GM23338 (cell line): ENCODE data around the gene BTBD9. TPM values are rescaled to one million over a fixed set of nuclear protein-coding genes. Genes with fewer than 3 reads are reported as not detected.

Experiments used
- ATAC-seq: fragments of 200-7000 bp; cut with Tn5 transposase; 3 replicates; pipeline ENCODE4 v1.9.1; 2020
- DNase-seq: peaks from one replicate; pipeline ENCODE4 v3.0.0-alpha.2; 2015; ENCODE audit warnings: low spot score
- H2AFZ ChIP-seq: fragments of 200-600 bp; sonication (generic); 2 replicates; pipeline ENCODE4 v1.8.0; 2016; ENCODE audit warnings: antibody characterized with exemption, mild to moderate bottlenecking, moderate library complexity
- H3F3A ChIP-seq: fragments of 200-600 bp; sonication (generic); replicated peaks from 2 replicates; pipeline ENCODE4 v1.8.0; 2017; ENCODE audit warnings: antibody characterized with exemption, mixed run types, low read depth
- H3K27ac ChIP-seq: fragments of 200-600 bp; sonication (generic); 2 replicates; pipeline ENCODE4 v1.6.1; 2016; ENCODE audit warnings: low read depth
- H3K27me3 ChIP-seq: fragments of 200-600 bp; sonication (generic); 2 replicates; pipeline ENCODE4 v1.8.0; 2016; ENCODE audit warnings: mild to moderate bottlenecking, mixed run types, moderate library complexity; ENCODE audit not compliant: insufficient read depth
- H3K36me3 ChIP-seq: fragments of 200-600 bp; sonication (generic); 2 replicates; pipeline ENCODE4 v1.8.0; 2016; ENCODE audit warnings: mild to moderate bottlenecking; ENCODE audit not compliant: insufficient read depth
- H3K4me1 ChIP-seq: fragments of 200-600 bp; sonication (generic); 2 replicates; pipeline ENCODE4 v1.8.0; 2016; ENCODE audit warnings: mild to moderate bottlenecking, moderate library complexity; ENCODE audit not compliant: insufficient read depth
- H3K4me2 ChIP-seq: fragments of 200-600 bp; sonication (generic); 2 replicates; pipeline ENCODE4 v1.7.1; 2017; ENCODE audit warnings: mixed run types
- H3K4me3 ChIP-seq: fragments of 200-600 bp; sonication (generic); 2 replicates; pipeline ENCODE4 v1.6.1; 2016; ENCODE audit warnings: mixed run types
- H3K79me2 ChIP-seq: fragments of 200-600 bp; sonication (generic); replicated peaks from 2 replicates; pipeline ENCODE4 v1.8.0; 2017; ENCODE audit warnings: mild to moderate bottlenecking; ENCODE audit not compliant: insufficient read depth
- H3K9me2 ChIP-seq: fragments of 200-600 bp; sonication (generic); 2 replicates; pipeline ENCODE4 v1.8.0; 2017; ENCODE audit not compliant: insufficient read depth
- H4K20me1 ChIP-seq: fragments of 200-600 bp; sonication (generic); replicated peaks from 2 replicates; pipeline ENCODE4 v1.8.0; 2017; ENCODE audit warnings: mild to moderate bottlenecking; ENCODE audit not compliant: insufficient read depth
- H3K27ac Mint-ChIP-seq: 2 replicates; pipeline ENCODE4 v1.8.0; 2020; ENCODE audit warnings: inconsistent platforms, mild to moderate bottlenecking, moderate library complexity, mixed read lengths
- H3K27me3 Mint-ChIP-seq: 3 replicates; pipeline ENCODE4 v1.8.0; 2022; ENCODE audit warnings: low read depth, mild to moderate bottlenecking, moderate library complexity, mixed read lengths, inconsistent platforms; ENCODE audit not compliant: insufficient read depth, poor library complexity
- H3K36me3 Mint-ChIP-seq: 3 replicates; pipeline ENCODE4 v1.8.0; 2021; ENCODE audit warnings: low read depth, mild to moderate bottlenecking, inconsistent platforms, moderate library complexity, mixed read lengths
- H3K4me1 Mint-ChIP-seq: 3 replicates; pipeline ENCODE4 v1.8.0; 2020; ENCODE audit warnings: mild to moderate bottlenecking, inconsistent platforms, mixed read lengths
- H3K4me3 Mint-ChIP-seq: 3 replicates; pipeline ENCODE4 v1.8.0; 2021; ENCODE audit warnings: moderate library complexity, mild to moderate bottlenecking, inconsistent platforms, mixed read lengths
- H3K9me3 Mint-ChIP-seq: 3 replicates; pipeline ENCODE4 v1.8.0; 2020; ENCODE audit warnings: moderate library complexity, mild to moderate bottlenecking, inconsistent platforms, mixed read lengths
- CREB1 ChIP-seq: fragments of 250-450 bp; sonication (Bioruptor Pico); IDR thresholded peaks from 2 replicates; pipeline ENCODE4 v1.5.0; 2020; ENCODE audit warnings: low read depth, mild to moderate bottlenecking, moderate library complexity
- CTCF ChIP-seq, 2 experiments: fragments of 200-600 bp in 1 of 2; sonication (generic) in 1 of 2; conservative IDR thresholded peaks; 2 replicates each; pipeline versions ENCODE4 v1.5.1 to v1.6.1; 2016 to 2017; ENCODE audit warnings: antibody characterized with exemption in 2 of 2, low read depth in 2 of 2, mild to moderate bottlenecking in 2 of 2, moderate library complexity in 1 of 2
- ETS1 ChIP-seq: IDR thresholded peaks from 2 replicates; pipeline ENCODE4 v1.6.1; 2016; ENCODE audit warnings: antibody characterized with exemption
- EZH2 ChIP-seq: fragments of 200-600 bp; sonication (generic); IDR thresholded peaks from one replicate; pipeline ENCODE4 v1.8.0; 2017; ENCODE audit warnings: antibody characterized with exemption, mild to moderate bottlenecking, low read depth; ENCODE audit not compliant: unreplicated experiment
- EZH2phosphoT487 ChIP-seq: fragments of 200-600 bp; sonication (generic); IDR thresholded peaks from one replicate; pipeline ENCODE4 v1.8.1; 2018; ENCODE audit warnings: antibody characterized with exemption; ENCODE audit not compliant: unreplicated experiment
- JUNB ChIP-seq: IDR thresholded peaks from one replicate; pipeline ENCODE4 v1.6.1; 2016; ENCODE audit warnings: antibody characterized with exemption; ENCODE audit not compliant: unreplicated experiment
- NANOG ChIP-seq: IDR thresholded peaks from 2 replicates; pipeline ENCODE4 v1.6.1; 2016; ENCODE audit warnings: antibody characterized with exemption, borderline replicate concordance
- POLR2AphosphoS5 ChIP-seq: IDR thresholded peaks from 2 replicates; pipeline ENCODE4 v1.6.1; 2016; ENCODE audit warnings: antibody characterized with exemption, low read depth
- STAT1 ChIP-seq: IDR thresholded peaks from one replicate; pipeline ENCODE4 v1.6.1; 2016; ENCODE audit warnings: antibody characterized with exemption; ENCODE audit not compliant: unreplicated experiment
- ZNF114 ChIP-seq: fragments of 250-450 bp; sonication (Bioruptor Pico); IDR thresholded peaks from 2 replicates; pipeline ENCODE4 v1.5.0; 2020; ENCODE audit warnings: mild to moderate bottlenecking, moderate library complexity
- ZNF331 ChIP-seq: fragments of 250-450 bp; sonication (Bioruptor Pico); IDR thresholded peaks from 2 replicates; pipeline ENCODE4 v1.5.0; 2020; ENCODE audit warnings: low read depth, mild to moderate bottlenecking, moderate library complexity
- polyA plus RNA-seq: library from polyadenylated mRNA; unstranded; fragments of >200 nt; fragmentation: Nextera tagmentation; extraction: Ambion mirVana; gene quantifications from 2 replicates; pipeline ENCODE4 v1.2.1, GENCODE V29; 2016
- total RNA-seq: library from RNA; depleted of rRNA; stranded (reverse); fragments of >200 nt; shearing (Covaris generic); gene quantifications from 2 replicates; pipeline ENCODE4 v1.2.3, GENCODE V29; 2014
- TF ChIP-seq, protein P1 (sequence below): IDR thresholded peaks from one replicate; pipeline ENCODE4 v1.6.1; 2018; ENCODE audit warnings: antibody characterized with exemption; ENCODE audit not compliant: unreplicated experiment
- TF ChIP-seq, protein P2 (sequence below): fragments of 250-450 bp; sonication (Bioruptor Pico); IDR thresholded peaks from 2 replicates; pipeline ENCODE4 v1.5.0; 2020; ENCODE audit warnings: mild to moderate bottlenecking, moderate library complexity

The BTBD9 gene
- total and polyA plus RNA-seq, 2 experiments from 2014 or later = 4.2 to 5.3 TPM

DNA sequence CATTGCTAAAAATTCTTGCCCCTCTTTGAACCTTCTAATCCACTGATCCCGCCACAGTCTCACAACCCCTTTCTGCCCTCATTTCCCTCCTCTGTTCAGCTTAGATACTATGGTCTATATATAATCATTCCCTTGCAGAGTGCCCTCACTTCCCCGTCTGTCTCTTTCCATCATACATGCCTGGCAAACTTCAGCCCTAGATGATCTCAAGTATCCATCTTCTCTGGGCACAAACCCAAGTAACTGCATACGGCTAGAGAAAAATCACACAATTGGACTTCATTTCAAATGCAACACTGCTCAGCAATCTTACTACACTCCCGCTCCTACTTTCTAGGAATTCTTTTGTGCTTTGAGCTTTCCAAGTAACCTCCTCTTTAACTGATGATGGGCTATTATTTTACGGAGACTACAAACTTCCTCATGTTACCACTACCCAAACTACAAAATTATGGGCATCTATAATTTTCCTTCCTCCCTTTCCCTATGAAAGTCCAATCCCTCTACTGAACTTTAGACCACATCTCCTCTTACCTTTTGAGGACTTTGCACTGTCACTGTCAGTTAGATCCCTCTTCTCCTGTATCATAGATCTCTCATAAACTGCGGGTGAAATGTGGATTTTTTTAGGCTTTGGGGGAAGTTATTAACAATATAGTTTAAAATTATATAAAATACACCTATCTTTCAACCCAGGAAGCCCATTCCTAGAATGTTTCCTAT lies 135.6 kb downstream of the BTBD9 start:
- no peaks in the 10 kb centered on the region for H3K9me2 ChIP-seq
- no peak overlapping the region for H3K4me3 ChIP-seq
- H3F3A ChIP-seq = no peaks in the 10 kb centered on the region
- H3K4me1 ChIP-seq = peaks cover 16% of the 10 kb centered on the region
- no peaks in the 10 kb centered on the region for H3K36me3 ChIP-seq
- Mint-ChIP-seq H3K27ac (no peak overlapping the region), H3K4me1 (no peaks in the 10 kb centered on the region), H3K27me3 (no peaks in the 10 kb centered on the region), H3K4me3 (no peak overlapping the region), H3K36me3 (no peaks in the 10 kb centered on the region), H3K9me3 (no peaks in the 10 kb centered on the region)
- no peak overlapping the region for H2AFZ ChIP-seq
- TF ChIP-seq ZNF114 (CRISPR knock-in tag) (no peak), STAT1 (no peak), NANOG (no peak), ZNF331 (CRISPR knock-in tag) (no peak), CREB1 (CRISPR knock-in tag) (no peak), EZH2 (no peak), EZH2phosphoT487 (no peak), POLR2AphosphoS5 (no peak), CTCF (conservative IDR thresholded peaks at IDR 0.05; ENCODE audit: low read depth in 2 of 2) (no peak), JUNB (no peak), ETS1 (no peak)
- TF ChIP-seq, protein P1, sequence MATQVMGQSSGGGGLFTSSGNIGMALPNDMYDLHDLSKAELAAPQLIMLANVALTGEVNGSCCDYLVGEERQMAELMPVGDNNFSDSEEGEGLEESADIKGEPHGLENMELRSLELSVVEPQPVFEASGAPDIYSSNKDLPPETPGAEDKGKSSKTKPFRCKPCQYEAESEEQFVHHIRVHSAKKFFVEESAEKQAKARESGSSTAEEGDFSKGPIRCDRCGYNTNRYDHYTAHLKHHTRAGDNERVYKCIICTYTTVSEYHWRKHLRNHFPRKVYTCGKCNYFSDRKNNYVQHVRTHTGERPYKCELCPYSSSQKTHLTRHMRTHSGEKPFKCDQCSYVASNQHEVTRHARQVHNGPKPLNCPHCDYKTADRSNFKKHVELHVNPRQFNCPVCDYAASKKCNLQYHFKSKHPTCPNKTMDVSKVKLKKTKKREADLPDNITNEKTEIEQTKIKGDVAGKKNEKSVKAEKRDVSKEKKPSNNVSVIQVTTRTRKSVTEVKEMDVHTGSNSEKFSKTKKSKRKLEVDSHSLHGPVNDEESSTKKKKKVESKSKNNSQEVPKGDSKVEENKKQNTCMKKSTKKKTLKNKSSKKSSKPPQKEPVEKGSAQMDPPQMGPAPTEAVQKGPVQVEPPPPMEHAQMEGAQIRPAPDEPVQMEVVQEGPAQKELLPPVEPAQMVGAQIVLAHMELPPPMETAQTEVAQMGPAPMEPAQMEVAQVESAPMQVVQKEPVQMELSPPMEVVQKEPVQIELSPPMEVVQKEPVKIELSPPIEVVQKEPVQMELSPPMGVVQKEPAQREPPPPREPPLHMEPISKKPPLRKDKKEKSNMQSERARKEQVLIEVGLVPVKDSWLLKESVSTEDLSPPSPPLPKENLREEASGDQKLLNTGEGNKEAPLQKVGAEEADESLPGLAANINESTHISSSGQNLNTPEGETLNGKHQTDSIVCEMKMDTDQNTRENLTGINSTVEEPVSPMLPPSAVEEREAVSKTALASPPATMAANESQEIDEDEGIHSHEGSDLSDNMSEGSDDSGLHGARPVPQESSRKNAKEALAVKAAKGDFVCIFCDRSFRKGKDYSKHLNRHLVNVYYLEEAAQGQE = no peak
- TF ChIP-seq, protein P2, sequence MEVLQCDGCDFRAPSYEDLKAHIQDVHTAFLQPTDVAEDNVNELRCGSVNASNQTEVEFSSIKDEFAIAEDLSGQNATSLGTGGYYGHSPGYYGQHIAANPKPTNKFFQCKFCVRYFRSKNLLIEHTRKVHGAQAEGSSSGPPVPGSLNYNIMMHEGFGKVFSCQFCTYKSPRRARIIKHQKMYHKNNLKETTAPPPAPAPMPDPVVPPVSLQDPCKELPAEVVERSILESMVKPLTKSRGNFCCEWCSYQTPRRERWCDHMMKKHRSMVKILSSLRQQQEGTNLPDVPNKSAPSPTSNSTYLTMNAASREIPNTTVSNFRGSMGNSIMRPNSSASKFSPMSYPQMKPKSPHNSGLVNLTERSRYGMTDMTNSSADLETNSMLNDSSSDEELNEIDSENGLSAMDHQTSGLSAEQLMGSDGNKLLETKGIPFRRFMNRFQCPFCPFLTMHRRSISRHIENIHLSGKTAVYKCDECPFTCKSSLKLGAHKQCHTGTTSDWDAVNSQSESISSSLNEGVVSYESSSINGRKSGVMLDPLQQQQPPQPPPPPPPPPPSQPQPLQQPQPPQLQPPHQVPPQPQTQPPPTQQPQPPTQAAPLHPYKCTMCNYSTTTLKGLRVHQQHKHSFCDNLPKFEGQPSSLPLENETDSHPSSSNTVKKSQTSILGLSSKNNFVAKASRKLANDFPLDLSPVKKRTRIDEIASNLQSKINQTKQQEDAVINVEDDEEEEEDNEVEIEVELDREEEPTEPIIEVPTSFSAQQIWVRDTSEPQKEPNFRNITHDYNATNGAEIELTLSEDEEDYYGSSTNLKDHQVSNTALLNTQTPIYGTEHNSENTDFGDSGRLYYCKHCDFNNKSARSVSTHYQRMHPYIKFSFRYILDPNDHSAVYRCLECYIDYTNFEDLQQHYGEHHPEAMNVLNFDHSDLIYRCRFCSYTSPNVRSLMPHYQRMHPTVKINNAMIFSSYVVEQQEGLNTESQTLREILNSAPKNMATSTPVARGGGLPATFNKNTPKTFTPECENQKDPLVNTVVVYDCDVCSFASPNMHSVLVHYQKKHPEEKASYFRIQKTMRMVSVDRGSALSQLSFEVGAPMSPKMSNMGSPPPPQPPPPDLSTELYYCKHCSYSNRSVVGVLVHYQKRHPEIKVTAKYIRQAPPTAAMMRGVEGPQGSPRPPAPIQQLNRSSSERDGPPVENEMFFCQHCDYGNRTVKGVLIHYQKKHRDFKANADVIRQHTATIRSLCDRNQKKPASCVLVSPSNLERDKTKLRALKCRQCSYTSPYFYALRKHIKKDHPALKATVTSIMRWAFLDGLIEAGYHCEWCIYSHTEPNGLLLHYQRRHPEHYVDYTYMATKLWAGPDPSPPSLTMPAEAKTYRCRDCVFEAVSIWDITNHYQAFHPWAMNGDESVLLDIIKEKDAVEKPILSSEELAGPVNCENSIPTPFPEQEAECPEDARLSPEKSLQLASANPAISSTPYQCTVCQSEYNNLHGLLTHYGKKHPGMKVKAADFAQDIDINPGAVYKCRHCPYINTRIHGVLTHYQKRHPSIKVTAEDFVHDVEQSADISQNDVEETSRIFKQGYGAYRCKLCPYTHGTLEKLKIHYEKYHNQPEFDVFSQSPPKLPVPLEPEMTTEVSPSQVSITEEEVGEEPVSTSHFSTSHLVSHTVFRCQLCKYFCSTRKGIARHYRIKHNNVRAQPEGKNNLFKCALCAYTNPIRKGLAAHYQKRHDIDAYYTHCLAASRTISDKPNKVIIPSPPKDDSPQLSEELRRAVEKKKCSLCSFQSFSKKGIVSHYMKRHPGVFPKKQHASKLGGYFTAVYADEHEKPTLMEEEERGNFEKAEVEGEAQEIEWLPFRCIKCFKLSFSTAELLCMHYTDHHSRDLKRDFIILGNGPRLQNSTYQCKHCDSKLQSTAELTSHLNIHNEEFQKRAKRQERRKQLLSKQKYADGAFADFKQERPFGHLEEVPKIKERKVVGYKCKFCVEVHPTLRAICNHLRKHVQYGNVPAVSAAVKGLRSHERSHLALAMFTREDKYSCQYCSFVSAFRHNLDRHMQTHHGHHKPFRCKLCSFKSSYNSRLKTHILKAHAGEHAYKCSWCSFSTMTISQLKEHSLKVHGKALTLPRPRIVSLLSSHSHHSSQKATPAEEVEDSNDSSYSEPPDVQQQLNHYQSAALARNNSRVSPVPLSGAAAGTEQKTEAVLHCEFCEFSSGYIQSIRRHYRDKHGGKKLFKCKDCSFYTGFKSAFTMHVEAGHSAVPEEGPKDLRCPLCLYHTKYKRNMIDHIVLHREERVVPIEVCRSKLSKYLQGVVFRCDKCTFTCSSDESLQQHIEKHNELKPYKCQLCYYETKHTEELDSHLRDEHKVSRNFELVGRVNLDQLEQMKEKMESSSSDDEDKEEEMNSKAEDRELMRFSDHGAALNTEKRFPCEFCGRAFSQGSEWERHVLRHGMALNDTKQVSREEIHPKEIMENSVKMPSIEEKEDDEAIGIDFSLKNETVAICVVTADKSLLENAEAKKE (CRISPR knock-in tag) = no peak
- no peaks in the 10 kb centered on the region for H4K20me1 ChIP-seq
- DNase-seq (no peak), ATAC-seq (no peak)
- H3K4me2 ChIP-seq = no peak overlapping the region
- no peak overlapping the region for H3K27ac ChIP-seq
- no peaks in the 10 kb centered on the region for H3K79me2 ChIP-seq
- H3K27me3 ChIP-seq = no peaks in the 10 kb centered on the region
